ENCODE data around the gene CCDC87. TPM values are rescaled to one million over a fixed set of nuclear protein-coding genes. Genes with fewer than 3 reads are reported as not detected.

CCDC87 gene
- total and polyA plus RNA-seq, 2 of the 8 experiments (the other 6 are each of a cell fraction or from before 2014, with no cell fraction given), result 0.32 to 0.99 TPM

GRCh38 chr11:66612458-66612857, 19.6 kb upstream of the CCDC87 start:
- Histone ChIP-seq H4K20me1 (replicated peaks in 1 of 2; ENCODE audit: control insufficient read depth in 1 of 2, insufficient read depth in 2 of 2, low read length in 2 of 2) (peaks cover 3 to 5% of the 10 kb centered on the region in 2 experiments), H3K36me3 (ENCODE audit: control insufficient read depth in 2 of 4, insufficient read depth in 4 of 4, low read length in 3 of 4) (no peaks in the 10 kb centered on the region; a peak in 1 of 8 replicates), H3K4me1 (replicated peaks in 1 of 4; ENCODE audit: control insufficient read depth in 3 of 4, insufficient read depth in 4 of 4, low read length in 3 of 4) (no peaks in the 10 kb centered on the region), H3K27ac (ENCODE audit: low read depth, low read length) (no peak overlapping the region), H3K9me3 (ENCODE audit: insufficient read depth in 2 of 2, low read depth in 1 of 2, low read length in 1 of 2) (no peaks in the 10 kb centered on the region), H3K14ac (ENCODE audit: insufficient read length) (no peak overlapping the region), H2BK20ac (ENCODE audit: low read length) (no peak overlapping the region), H3K4me2 (ENCODE audit: insufficient read depth in 1 of 2, low read depth in 2 of 2, low read length in 2 of 2) (no peak overlapping the region), H3K27me3 (replicated peaks in 1 of 4; ENCODE audit: control insufficient read depth in 3 of 4, extremely low read depth in 1 of 4, insufficient read depth in 3 of 4, low read length in 3 of 4) (no peaks in the 10 kb centered on the region), H2BK120ac (replicated peaks; ENCODE audit: low read depth, low read length) (no peak overlapping the region), H4K8ac (ENCODE audit: extremely low read depth, insufficient read depth, low read length) (no peak overlapping the region), H3K4me3 (ENCODE audit: extremely low read depth in 1 of 4, insufficient read depth in 2 of 4, low read depth in 3 of 4, low read length in 4 of 4) (no peak overlapping the region), H3K79me1 (ENCODE audit: low read depth, low read length) (no peaks in the 10 kb centered on the region; the same call in 1 of the 2 replicates), H2BK15ac (ENCODE audit: low read length) (no peak overlapping the region), H3K18ac (ENCODE audit: extremely low read depth, low read length) (no peak overlapping the region), H2BK5ac (ENCODE audit: low read depth, low read length) (no peak overlapping the region), H3K23ac (ENCODE audit: insufficient read length) (no peak overlapping the region), H2AFZ (ENCODE audit: low read length) (no peak overlapping the region), H2AK5ac (ENCODE audit: low read depth, low read length) (no peak overlapping the region), H4K91ac (replicated peaks; ENCODE audit: insufficient read length, low read length) (no peak overlapping the region), H3K9ac (replicated peaks in 1 of 4; ENCODE audit: extremely low read depth in 1 of 4, low read depth in 3 of 4, low read length in 3 of 4) (no peak overlapping the region), H3K4ac (replicated peaks; ENCODE audit: insufficient read length, low read depth, low read length) (no peak overlapping the region), H3K23me2 (ENCODE audit: low read depth, low read length) (peaks cover 2% of the 10 kb centered on the region; the same call in 1 of the 2 replicates), H3K56ac (replicated peaks; ENCODE audit: insufficient read length, low read depth, low read length) (no peak overlapping the region), H2BK12ac (ENCODE audit: low read depth, low read length) (no peak overlapping the region), H4K5ac (ENCODE audit: insufficient read length, low read depth, low read length) (no peak overlapping the region), H3K79me2 (ENCODE audit: control insufficient read depth in 1 of 2, insufficient read depth in 2 of 2, low read length in 2 of 2) (peaks cover 9 to 10% of the 10 kb centered on the region in 2 experiments)
- ChIA-PET CTCF (ENCODE audit: partially characterized antibody) (interaction anchor here (2.3 kb wide), 1 partner anchor 17 kb away, joined by 11 read pairs; no protein-coding TSS in a partner anchor), POLR2A (ENCODE audit: partially characterized antibody) (interaction anchor here (0.7 to 66.2 kb wide), 6 partner anchors 8 to 73 kb away, joined by 3 to 2165 read pairs (median 4); partner anchors contain the start of genes ACTN3, CCDC87, CCS and RBM14)
- WGBS, 2 experiments (ENCODE audit: extremely low coverage in 1 of 2, insufficient coverage in 1 of 2, insufficient read length in 1 of 2, insufficient replicate concordance in 2 of 2, low coverage in 1 of 2, low lambda C conversion rate in 2 of 2, missing lambda C conversion rate in 1 of 2), result 81% methylated on average over 1 of the region's 1 CpG; no CpG with 5 or more reads in 1 of the 2 experiments
- FAIRE-seq, result no peak
- DNase-seq (ENCODE audit: low read depth in 1 of 2, low spot score in 2 of 2), result no peak
- TF ChIP-seq CHD1 (IDR thresholded peaks at IDR 0.05; ENCODE audit: low read depth, low read length), result no peak
